ENCODE measurements around the gene GYS1.

GYS1 gene

GRCh38 chr19:48964205-48965039 is 28.7 kb downstream of the GYS1 start:
- peak; percentile 25 for DNase-seq (ENCODE audit: low read depth, low spot score)

DNA sequence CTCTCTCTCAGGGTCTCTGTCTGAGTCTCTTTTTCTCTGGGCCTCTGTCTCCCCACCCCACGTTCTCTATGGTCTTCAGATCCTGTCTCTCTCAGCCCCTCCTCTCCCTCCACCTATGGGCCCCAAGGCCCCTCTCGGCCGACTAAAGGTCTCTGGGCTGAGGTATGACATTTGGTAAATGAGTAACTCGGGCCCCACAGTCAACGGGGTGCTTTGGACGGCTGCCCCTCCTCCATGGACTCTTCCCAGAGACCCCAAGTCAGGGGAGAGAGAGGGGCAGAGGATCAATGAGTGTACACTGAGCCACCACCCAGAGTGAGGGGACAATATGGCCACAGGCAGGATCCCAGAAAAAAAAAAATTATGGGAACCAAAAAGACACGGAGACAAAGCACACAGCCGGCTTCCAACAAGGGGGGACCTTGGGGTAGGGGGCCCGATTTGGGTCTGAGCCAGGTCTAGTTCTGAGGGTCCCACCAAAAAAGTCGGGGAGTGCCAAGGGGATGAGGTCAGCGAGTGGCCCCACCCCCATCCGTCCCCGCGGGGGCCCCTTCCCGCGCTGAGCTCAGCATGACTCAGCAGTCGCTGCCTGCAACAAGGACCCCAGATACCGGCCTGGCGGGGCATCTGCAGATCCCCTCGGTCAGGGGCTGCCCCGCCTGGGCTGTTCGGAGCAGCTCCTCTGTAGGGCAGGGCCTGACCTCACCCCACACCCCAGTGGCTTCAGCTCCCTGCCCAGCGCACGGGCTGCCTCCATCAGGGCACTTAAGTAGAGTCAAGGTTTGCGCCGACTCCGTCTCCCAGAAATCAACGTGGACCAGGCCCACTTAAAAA is 29.5 kb downstream of the GYS1 start:
- DNase-seq (ENCODE audit: low read depth, low spot score), result peak; percentile 80

- no peak for DNase-seq (ENCODE audit: low read depth, low spot score)
Measured at GRCh38 chr19:48962849-48963165, 30.3 kb downstream of the GYS1 start.

- DNase-seq (ENCODE audit: low read depth, low spot score), result peak; percentile 42
Measured at GRCh38 chr19:48962029-48962848, 30.9 kb downstream of the GYS1 start.

GRCh38 chr19:48961673-48962028 is 31.5 kb downstream of the GYS1 start:
- DNase-seq (ENCODE audit: low read depth, low spot score), result no peak

DNA sequence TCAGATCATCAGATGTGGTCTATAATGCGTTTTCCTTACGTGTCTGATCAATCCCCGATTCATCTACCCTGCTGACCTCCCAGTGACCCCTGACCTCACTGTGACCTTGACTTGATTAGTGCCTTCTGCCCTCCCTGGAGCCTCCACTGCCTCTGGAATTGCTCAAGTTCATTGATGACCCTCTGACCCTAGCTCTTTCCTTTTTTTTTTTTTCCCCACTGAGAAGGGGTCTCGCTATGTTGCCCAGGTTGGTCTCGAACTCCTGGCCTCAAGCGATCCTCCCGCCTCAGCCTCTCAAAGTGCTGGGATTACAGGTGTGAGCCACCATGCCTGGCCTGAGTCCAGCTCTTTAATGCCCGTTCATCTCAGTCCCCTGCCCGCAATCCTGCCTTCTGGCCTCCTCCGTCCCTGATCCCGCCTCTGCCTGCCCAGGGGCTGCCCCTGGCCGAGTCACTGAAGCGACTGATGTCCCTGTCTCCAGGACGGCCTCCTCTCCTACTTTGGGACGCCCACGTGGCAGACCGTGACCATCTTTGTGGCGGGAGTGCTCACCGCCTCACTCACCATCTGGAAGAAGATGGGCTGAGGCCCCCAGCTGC is 32.0 kb downstream of the GYS1 start:
- peak; percentile 11 for DNase-seq (ENCODE audit: low read depth, low spot score)

DNA sequence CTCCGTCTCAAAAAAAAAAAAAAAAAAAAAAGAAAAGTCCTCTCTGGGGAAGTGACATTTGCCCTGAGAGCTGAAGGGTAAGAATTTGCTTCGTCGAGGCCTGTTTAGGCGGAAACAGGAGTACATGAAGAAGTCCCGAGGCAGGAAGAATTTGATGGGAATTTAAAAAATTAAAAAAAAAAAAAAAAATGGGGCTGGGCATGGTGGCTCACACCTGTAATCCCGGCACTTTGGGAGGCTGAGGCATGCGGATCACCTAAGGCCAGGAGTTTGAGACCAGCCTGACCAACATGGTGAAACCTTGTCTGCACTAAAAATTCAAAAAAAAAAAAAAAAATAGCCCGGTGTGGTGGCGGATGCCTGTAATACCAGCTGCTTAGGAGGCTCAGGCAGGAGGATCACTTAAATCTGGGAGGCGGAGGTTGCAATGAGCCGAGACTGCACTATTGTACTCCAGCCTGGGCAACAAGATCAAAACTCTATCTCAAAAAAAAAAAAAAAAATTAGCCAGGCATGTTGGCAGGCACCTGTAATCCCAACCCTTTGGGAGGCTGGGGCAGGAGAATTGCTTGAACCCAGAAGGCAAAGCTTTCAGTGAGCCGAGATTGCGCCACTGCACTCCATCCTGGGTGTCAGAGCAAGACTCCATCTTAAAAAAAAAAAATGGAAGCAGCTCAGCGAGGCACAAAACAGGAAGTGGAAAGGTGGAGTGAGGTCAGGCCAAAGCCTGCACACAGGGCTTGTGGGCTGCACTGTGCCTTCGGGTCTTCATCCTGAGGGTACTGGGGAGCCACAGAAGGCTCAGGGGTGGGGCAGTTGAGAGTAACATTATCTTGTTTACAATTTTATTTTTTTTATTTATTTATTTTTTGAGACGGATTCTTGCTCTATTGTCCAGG is 33.5 kb downstream of the GYS1 start:
- DNase-seq (ENCODE audit: low read depth, low spot score), result no peak

- no peak for DNase-seq (ENCODE audit: low read depth, low spot score)
Measured at GRCh38 chr19:48958006-48958405, 35.1 kb downstream of the GYS1 start.

GRCh38 chr19:48955308-48955958 is 37.7 kb downstream of the GYS1 start:
- DNase-seq (ENCODE audit: low read depth, low spot score), result peak; percentile 10

- DNase-seq (ENCODE audit: low read depth, low spot score), result peak; percentile 98
Measured at GRCh38 chr19:48954595-48955307, 38.4 kb downstream of the GYS1 start, which contains the start of gene BAX. Gene BAX (plus strand): TSS chr19:48954875. CDS start chr19:48954929, 54 bp downstream.

DNA sequence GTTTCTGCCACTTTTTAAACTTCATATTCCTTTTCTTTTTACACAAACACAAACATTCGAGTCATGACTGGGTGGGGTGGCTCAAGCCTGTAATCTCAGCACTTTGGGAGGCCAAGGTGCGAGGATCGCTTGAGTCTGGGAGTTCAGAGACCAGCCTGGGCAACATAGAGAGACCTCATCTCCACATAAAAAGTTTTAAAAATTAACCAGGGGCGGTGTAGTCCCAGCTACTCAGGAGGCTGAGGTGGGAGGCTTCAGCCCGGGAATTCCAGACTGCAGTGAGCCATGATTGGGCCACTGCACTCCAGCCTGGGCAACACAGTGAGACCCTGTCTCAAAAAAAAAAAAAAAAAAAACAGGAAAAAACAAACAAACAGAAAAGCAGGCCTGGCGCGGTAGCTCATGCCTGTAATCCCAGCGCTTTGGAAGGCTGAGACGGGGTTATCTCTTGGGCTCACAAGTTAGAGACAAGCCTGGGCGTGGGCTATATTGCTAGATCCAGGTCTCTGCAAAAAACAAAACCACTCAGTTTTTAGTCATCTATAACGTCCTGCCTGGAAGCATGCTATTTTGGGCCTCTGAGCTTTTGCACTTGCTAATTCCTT is 39.0 kb downstream of the GYS1 start:
- no peak for DNase-seq (ENCODE audit: low read depth, low spot score)

DNA sequence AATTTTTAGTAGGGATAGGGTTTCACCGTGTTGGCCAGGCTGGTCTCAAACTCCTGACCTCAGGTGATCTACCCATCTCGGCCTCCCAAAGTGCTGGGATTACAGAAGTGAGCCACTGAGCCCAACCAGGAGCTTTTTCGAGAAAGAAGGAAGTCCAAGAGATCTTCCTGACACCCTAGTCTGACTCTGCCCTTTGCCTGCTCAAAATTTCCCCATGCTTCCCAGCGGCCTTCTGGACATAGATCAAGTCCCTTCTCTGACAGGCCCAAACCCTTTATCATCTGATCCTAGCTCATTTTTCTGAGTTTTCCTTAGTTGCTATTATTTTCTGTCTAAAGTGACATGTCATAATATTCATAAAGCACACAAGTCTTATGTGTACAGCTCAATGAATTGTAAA is 40.0 kb downstream of the GYS1 start:
- no peak for DNase-seq (ENCODE audit: low read depth, low spot score)

DNA sequence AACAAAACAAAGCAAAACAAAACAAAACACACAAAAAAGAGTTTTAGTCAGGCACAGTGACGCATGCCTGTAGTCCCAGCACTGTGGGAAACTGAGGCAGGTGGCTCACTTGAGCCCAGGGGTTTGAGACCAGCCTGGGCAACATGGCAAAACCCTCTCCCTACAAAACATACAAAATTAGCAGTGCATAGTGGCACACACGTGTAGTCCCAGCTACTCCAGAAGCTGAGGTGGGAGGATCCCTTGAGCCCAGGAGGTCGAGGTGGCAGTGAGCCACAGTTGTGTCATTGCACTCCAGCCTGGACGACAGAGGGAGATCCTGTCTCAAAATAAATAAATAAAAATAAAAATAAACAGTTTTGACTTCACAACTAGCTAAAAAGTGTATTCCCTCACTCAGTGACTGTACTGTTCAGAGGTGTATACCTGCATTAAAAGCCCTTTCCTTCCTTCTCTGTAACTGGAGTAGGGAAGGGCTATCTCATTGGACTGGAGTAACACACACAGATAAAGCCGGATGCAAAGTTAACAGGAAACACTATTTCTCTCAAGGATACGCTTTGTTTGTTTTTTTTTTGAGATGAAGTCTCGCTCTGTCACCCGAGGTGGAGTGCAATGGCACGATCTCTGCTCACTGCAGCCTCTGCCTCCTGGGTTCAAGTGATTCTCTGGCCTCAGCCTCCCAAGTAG is 42.1 kb downstream of the GYS1 start:
- DNase-seq (ENCODE audit: low read depth, low spot score), result no peak

DNA sequence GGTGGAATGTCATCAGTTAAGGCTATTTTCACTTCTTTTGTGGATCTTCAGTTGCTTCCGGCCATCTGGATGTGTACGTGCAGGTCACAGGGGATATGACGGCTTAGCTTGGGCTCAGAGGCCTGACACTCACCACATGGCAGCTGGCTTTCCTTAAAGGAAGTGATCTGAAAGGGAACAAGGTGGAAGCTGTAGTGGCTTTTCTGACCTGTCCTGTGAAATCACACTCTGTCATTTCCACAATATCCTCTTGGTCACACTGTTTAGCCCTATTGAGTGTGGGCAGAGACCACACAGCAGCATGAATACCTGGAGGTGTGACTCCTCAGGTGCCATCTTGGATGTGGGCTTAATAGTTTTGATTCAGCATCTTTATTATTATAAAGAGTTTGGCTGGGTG is 43.0 kb downstream of the GYS1 start:
- DNase-seq (ENCODE audit: low read depth, low spot score), result no peak

DNA sequence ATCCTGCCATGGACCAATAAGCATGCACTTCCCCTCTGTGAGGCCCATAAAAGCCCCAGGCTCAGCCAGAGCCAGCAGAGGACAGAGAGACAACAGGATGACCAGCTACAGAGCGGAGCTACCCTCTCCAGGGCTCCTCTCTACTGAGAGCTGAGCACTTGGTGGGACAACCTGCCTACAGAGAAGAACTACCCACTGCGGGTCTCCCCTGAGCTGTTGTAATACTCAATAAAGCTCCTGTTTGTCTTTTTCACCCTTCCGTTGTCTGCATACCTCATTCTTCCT is 45.9 kb downstream of the GYS1 start:
- DNase-seq (ENCODE audit: low read depth, low spot score), result no peak

DNA sequence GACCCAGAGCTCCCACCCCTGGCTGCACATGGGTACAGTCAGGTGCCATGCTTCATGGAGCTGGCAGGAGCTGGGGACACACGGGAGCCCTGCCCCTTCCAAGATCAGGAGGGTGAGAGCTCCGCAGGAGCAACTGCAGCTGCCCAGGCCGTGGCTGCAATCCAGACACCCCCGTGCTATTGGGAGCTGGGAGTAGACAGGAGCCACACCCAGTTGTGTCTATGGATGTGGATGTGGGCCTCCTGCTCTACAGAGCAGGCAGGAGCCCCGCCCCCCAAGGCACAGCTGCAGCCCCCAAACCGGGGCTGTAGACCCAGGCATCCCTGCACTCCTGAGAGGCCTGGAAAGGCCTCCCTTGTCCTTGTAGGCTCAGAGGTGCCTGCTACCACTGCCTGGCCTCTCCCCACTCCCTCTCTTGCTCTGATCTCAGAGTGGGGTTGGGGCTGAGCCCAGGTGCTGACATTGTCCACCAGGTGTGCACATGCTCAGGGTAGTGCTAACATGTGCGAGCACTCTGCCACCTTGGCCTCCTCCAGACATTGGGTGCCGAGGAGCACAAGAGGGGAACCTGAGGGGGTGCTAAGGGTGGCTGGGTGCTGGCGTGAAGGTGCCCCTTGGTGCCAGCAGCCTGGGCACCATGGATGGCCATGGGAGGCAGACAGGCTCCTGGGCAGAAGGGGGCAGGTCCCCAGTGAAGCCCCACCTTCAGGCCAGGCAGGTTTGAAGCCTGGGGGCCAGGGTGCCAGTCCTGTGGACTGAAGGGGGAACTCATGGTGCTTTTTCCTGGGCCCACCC is 46.4 kb downstream of the GYS1 start:
- DNase-seq (ENCODE audit: low read depth, low spot score), result no peak

- no peak for DNase-seq (ENCODE audit: low read depth, low spot score)
Measured at GRCh38 chr19:48945817-48946216, 47.3 kb downstream of the GYS1 start.

- no peak for DNase-seq (ENCODE audit: low read depth, low spot score)
Measured at GRCh38 chr19:48945415-48945814, 47.7 kb downstream of the GYS1 start.
